ENCODE measurements around the gene UBE2U.

GRCh38 chr1:64199154-64199553 is 4.3 kb upstream of the UBE2U start:
- TF ChIP-seq, protein P1, sequence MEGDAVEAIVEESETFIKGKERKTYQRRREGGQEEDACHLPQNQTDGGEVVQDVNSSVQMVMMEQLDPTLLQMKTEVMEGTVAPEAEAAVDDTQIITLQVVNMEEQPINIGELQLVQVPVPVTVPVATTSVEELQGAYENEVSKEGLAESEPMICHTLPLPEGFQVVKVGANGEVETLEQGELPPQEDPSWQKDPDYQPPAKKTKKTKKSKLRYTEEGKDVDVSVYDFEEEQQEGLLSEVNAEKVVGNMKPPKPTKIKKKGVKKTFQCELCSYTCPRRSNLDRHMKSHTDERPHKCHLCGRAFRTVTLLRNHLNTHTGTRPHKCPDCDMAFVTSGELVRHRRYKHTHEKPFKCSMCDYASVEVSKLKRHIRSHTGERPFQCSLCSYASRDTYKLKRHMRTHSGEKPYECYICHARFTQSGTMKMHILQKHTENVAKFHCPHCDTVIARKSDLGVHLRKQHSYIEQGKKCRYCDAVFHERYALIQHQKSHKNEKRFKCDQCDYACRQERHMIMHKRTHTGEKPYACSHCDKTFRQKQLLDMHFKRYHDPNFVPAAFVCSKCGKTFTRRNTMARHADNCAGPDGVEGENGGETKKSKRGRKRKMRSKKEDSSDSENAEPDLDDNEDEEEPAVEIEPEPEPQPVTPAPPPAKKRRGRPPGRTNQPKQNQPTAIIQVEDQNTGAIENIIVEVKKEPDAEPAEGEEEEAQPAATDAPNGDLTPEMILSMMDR (IDR thresholded peaks at IDR 0.05; ENCODE audit: low read depth, low read length, poor library complexity, severe bottlenecking): no peak
- no peak for TF ChIP-seq EZH2phosphoT487 (IDR thresholded peaks at IDR 0.05; ENCODE audit: borderline replicate concordance, low read length)
